ENCODE results near the gene AUNIP.

AUNIP gene, protein sequence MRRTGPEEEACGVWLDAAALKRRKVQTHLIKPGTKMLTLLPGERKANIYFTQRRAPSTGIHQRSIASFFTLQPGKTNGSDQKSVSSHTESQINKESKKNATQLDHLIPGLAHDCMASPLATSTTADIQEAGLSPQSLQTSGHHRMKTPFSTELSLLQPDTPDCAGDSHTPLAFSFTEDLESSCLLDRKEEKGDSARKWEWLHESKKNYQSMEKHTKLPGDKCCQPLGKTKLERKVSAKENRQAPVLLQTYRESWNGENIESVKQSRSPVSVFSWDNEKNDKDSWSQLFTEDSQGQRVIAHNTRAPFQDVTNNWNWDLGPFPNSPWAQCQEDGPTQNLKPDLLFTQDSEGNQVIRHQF

DNA sequence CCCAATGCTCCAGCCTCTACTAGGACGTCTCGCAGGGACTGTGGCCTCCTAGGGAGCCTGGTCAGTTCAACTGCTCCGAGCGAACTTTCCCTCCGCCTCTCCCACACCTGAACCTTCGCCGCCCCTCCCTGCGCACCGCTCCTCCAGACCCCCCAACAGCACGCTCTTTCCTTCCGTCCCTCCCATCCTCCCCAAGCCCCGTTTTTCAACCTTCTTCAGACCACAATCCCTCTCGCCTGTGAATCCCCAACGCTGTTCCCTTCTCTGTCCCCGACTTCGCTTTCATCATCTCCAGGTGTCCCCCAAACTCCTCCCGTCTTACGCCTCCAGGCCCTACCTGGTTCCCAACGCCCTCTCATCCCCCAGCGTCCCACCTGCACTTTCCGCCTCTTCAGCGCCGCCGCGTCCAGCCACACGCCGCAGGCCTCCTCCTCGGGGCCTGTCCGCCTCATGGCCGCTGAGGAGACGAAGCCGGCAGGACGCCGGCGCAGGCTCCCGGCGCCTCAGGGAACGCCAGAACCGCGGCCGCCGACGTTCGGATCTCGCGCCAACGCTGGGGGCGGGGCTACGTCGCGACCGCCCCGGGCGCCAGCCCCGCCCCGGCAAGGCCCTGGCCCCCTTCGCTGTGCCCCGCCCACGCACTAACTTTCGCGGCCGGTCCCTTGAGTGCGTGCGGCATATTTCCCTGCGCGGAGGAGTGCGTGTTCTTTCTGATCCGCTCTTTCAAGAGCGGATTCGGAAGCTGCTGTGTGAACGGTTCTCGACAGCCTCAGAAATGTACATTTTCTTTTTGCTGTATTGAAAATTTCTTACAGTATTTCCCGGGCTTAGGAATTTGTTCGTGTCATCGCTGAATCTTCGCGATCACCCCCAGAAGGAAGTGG, at the start of gene AUNIP:
TSS of gene AUNIP (minus strand) at position 552 of the 884 bp plus-strand sequence. CDS start at position 452, 100 bp downstream.
- peak; percentile 21 for DNase-seq

DNA sequence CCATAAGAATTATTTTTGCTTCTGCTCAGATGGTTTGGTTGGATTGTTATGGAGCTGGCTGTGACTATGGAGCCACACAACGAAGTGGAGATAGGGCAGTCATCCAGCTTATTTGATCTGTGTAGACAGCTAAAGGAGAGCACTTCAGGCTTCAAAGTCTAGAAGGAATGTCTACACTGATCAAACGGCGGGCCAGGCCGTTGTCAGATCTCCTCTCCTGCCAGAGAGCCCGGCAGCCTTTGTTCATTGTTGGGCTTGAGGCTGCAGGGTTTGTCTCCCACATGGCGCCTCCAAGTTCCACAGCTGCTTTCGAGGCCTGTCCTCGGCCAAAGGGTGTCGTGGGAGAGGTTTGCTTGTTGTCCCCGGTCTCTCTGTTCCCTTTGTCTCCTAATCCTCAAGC, 49.8 kb upstream of the AUNIP start:
- no peak for DNase-seq

DNA sequence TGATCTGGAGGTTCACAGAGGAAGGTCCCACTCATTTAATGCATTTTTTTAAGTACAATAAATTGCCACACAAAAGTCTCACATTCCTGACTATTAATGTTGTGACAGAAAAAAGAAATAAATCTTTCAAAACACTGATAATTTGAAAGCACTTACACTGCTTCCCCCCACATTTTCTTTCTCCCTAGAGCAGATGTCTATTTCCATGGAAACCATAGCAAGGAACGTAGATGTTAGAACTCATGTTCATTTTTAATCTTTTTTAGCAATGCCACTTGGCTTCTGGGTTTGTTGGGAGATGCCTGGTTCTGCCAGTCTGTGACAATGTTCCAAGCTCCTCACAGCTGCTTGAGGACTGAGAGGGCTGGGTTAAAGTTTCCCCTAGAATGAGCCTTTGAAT, 48.9 kb upstream of the AUNIP start:
- DNase-seq, result no peak

DNA sequence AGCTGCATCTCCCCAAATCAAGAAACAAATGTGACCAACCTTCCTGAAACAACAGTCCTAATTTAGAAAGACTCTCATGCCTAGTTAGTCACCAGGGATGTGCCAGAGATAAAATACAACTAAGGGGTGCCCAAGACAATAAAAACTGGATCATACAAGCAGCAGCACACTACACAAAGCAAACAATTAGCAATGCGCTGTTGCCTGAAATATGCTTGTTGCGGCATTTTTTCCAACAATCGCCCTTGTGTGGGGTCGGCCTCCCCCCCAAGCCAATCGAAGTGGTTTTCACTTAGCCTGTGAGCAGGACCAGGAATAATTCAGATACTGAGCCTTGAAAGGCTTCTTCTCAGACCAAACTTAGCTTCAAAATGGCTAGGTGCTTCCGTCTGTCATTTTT, 48.3 kb upstream of the AUNIP start:
- no peak for DNase-seq

DNA sequence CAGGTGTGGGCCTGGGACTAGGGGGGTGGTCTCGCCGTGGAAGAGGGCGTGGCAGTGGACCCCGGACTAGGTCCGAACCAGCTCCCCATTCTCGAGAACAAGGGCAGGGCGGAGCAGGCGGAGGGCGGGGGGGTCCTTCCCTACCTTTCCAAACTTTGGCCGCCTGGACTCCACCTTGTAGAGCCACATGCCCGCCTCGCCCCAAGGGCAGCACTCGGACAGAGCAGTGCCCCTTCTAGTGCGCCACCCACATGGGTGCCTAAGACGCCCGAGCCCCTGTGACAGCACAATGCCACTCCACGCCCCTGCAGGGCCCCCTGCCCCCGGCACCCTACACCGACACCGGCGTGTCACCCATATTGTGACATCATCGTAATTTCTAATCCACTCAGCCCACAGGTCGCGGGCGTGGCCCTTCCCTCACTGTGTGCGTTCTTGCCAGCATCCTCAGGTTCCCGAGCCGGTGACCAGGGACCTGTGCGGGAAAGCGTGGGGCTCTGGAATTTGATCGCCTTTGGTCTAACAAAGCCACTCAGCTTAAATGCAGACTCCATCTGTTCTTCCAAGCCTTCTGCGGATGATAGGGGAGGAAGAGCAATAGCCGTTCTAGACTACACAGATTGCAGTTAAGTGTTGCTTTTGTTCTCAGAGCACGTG, 47.5 kb upstream of the AUNIP start:
- peak; percentile 39 for DNase-seq

DNA sequence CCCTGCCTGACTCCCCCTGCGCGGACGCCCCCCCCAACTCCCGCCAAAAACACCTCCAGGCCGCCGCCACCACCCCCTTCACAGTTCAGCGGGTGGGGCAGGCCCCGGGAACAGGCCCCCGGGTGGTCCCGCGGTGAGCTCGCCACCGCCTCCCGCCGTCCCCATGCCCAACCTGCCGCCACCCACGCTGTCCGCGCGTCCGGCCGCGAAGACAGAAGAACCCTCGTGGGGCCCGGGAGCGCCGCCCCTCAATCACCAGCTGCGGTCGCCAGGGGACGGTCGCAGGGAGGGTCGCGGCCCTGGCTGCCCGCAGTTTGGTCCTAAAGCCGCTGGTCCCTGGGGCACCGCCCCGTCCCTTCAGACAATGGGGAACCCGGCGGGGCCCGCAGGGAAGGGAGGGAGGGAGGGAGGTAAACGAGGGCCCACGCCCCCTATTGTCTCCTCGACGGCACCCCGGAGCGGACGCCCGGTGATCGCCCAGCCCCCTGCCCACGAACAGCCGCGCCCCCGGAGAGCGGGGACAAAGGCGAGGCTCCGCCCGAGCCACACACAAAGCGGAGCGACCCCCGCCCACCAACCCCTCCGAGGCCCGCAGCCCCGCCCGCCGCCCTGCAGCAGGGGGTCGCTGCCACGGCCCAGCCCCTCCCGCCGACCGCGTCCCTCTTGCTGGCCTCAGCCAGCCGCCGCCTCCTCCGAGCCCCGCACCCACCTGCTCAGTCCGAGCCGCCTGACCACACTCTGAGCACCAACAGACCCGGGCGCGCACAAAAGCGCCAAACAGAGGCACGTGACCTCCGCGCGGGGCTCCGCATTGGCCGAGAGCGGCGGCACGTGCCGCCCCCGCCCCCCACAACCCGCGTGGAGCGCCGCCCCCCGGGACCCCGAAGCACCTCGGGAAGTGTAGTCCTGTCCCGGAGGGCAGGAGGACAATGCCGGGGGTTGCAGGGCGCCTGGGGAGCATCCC, 46.7 kb upstream of the AUNIP start, which contains the start of gene STMN1:
TSS of gene STMN1 (minus strand) at position 740 of the 964 bp plus-strand sequence. CDS start 1,743 bp downstream, outside the sequence.
- DNase-seq, result peak; percentile 60

DNA sequence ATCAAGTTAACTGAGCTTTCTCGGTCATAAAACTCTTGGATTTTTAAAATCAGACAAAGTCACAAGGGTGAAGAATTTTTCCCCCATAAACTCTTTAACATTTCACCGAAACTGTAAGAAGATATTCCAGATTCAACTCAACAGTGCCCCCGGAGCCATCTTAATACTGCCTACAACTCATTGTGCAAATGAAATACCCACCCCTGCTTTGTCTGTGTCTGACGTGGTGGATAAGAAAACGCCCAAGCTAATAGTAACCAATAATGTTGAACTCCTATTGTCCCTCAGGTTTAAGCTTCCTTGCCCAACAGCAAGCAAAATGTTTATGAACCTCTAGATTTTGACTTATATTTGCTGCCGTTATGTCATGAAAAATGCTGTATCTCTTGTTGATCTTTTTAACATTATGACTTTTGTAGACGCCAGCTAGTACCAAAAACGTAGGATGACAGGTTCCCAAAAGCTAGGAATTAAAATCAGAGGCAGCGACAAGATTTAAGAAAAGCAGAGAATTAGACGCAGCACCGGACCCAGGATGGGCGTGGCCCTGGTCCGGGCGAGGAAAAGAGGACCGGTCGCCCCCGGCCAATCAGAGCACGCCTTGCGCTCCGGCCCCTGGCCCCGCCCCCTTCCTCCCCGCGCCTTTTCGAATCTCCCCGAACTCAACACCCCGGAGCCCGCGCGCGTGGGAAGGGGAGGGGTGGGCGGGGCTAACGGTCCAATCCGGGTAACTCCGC, 45.9 kb upstream of the AUNIP start:
- DNase-seq, result peak; percentile 57

DNA sequence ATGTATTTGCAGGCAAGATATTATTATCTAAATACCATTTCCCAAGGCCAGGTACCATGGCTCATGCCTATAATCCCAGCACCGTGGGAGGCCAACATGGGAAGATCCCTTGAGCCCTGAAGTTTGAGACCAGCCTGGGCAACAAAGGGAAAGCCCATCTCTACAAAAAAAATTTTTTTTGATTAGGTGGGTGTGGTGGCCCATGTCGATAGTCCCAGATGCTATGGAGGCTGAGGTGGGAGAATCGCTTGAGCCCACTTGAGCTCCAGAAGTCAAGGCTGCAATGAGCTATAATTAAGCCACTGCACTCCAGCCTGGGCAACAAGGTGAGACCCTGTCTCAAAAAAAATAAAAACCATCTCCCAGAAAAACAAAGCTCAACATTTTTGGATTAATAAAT, 44.7 kb upstream of the AUNIP start:
- DNase-seq, result no peak

DNA sequence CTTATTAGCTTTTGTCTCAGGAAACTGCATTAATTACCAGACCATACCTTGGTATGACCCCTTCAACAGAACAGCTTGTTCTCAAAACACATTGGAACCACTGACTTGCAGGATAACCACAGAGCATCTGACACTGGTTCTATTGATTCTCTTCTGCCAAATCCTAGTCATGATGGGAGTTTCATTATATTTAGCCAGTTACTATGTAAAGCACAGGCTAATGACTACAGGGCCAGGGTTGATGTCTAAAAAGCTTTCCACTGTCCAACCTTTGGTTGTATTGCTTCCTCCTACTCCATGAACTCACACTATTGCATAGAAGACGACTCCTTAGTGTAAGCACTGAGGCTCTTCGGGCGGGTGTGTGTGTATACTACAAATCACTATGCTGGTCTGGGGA, 43.2 kb upstream of the AUNIP start:
- DNase-seq, result no peak

DNA sequence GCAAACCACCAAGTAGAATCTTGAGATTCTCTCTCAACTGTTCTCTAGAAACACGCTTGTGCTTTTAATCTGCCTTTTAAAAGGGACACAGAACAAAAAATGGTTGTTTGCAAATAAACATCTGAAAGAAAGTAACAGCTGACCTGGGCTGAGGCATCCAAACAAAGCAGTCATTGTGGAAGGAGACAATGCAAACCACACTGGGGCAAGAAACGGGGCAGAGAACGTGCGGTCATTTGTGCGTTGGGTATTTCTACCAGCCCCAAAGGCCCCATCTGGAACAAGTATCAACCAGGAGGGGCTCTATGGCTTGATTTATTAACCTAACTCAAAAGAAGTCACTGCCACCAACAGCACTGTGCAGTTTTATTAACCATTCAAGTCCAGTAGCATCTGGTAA, 41.0 kb upstream of the AUNIP start:
- no peak for DNase-seq

DNA sequence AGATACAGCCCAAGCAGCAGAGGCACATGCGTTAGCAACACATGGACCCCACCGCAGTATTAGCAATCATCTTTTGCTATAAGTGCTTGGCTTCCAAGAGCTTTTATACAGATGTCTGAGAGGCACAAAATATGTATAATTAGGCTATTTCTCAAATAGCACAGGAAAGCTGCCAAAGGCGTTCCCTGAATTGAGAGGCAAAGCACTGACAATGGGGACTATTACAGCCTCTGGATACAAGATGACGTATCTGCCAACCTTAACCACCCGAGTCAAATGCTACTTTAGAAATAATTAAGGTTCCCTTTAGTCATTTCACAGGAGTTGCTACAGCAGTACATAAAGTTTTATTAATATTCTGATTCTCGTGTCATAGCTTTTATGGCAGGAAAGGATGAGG, 40.5 kb upstream of the AUNIP start:
- DNase-seq, result no peak

DNA sequence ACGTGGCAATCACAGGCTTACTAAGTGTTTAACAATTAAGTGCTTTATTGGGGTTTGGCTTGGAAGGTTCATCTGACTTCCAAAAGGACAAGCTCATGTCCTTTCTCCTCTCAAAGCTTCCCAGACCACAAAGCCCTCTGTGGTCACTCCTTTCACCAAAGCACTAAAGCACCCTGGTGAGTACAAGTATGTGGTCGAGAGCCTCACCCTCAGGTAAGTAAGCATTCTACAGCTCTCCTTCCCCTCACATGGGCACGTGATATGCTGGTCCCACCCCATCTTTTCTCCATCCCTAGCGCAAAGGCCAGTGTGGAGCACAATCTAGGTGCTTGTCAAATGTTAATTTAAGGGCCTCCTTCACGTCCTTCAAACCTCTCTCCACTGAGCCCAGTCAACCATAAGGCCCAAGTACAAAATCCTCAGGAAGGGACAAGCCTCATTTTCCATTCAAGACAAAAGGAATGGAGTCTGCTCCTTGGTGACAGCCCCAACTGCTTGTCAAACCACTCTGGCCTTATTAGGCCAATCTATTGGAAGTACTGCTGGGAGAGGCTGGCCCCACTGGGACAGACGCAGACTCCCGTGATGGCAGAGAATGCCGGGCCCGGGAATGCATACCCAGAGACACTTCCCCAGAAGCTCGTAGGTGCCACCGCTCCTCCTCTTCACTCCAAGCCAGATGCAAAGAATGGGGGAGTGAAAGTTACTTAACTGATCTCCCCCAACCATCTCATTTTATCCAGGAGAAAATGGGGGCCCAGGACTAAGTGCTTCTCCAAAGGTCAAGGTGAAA, 39.2 kb upstream of the AUNIP start:
- no peak for DNase-seq

DNA sequence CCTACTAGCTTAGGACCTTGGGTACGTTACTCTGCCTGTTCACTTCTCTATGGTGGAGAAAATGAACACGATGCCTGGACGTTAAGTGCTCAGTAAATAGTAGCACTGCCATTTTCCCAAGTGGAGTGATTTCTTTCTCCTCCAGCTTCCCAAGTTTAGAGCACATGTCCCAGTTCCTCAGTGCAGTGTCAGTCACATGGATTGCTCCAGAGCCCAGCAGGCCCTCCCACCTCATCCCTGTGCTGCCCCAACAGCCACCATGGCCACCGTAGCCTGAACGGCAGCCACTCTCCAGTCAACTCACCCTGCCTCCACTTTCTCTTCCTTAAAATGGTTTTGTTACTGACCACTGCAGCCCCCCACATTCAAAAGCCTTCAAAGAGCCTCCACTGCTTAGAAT, 38.5 kb upstream of the AUNIP start:
- no peak for DNase-seq

DNA sequence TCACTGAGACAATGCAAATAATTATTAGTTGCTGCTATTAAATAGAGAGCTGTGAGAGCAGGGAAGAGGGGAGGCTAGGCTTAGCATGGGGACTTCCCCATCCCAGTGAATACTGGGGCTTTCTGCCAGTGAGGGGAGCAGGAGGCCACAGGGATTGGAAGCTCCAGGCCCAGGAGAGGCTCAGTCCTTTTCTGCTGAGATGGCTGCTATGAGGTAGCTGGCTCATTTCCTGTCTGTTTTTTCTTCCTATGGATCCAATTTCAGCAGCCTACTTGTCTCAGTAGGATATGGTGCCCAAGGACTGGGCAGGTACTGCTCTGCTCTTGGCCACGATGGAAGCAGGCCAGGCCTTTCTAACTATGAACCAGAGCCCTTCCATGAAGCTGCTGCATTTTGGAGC, 37.0 kb upstream of the AUNIP start:
- no peak for DNase-seq

DNA sequence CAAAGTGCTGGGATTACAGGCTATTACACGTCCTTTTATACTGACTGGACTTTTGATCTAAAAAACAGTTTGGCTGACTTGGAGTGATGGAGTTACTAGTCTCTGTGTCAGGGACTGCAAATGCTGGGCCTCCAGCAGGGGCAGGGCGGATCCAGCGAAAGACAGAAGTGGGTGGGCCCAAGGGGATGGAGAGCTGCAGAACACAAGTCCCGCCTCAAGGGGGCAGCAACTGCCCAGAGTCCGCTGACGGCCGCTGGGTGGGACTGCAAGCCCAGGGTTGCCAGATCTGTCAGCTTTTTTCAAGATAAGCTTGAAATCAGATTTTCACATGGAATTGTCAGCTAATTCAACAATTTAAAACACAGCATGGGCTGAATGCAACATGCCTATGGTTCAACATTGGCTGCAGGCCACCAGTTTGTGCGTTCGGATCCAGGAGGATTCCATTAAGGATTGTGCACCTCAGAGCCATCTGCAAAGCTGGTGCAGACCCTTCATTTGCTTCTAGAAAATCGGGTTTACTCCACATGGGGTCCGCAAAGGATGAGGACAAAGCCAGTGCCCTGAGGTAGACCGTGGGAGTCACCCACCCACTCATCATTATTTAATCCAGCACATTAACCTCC, 36.2 kb upstream of the AUNIP start:
- peak; percentile 18 for DNase-seq

DNA sequence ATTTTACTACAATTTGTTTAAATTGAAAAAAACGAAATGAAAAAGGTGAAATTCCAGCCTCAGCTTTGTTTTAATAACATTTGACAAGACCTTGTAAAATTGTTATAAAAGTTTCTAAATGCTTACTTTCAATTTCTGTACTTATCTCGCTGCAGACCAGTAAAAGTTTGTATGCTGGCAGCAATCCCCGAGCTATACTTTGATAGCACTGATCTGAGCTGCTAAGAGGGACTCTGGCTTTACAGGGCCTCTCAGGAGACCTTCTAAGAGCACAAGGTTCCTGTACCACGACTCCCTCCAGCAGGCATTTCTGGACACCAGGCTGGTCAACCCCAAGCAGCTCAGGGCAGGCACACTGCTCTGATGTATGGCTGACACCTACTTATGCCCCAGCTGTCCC, 33.9 kb upstream of the AUNIP start:
- no peak for DNase-seq

DNA sequence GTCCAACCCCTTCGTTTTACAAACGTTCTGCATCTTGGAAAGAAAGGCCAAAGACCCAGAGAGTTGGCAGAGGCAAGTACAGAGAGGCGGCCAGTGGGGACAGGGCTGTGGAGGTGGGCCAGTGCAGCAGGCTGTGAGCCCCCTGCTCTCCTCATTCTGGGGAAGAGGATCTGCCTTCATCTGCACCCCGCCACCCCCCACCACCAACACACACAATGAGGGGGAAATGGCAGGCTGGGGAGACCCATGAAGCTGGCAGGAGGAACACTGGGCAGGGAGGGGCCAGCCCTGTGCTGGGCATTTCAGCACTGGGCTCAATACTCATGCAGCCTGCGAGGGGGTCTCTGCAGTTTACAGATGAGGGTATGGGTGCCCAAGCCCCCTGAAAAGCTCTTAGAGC, 32.3 kb upstream of the AUNIP start:
- DNase-seq, result no peak

DNA sequence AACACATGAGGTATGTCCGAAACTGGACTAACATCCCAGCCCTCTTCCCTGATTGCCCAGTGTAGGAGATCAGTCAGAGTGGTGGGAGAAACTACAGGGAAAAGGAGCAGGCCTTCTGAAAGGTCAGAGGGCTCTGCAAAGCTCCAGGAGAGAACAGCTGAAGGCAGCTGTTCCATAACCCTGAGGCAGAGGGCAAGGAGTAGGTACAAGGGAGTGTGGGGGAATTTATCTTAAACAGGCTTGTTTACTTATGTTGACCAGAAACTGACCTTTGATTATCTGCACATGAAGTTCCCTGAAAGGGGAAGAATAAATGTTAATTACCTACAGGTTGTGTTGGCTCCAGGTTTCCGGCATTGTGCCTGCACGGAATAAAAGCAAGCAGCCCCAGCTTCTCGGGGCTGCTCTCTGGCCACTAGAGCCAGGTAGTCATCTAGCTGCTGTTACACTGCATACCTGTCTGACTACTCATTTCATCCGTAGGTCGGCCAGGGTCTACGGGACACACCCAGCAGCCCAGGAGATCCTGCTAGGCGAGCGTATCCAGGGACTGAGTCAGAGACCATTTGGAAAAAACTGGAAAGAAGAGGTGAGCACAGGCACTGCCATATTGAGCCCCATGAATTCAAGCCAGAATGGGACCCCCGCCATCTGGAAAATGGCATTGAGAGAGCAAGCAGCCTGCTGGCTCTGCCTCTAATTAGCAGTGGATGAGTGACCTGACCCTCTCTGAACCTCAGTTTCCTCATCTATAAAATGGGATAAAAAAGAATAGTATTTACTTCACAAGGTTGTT, 31.2 kb upstream of the AUNIP start:
- DNase-seq, result no peak

DNA sequence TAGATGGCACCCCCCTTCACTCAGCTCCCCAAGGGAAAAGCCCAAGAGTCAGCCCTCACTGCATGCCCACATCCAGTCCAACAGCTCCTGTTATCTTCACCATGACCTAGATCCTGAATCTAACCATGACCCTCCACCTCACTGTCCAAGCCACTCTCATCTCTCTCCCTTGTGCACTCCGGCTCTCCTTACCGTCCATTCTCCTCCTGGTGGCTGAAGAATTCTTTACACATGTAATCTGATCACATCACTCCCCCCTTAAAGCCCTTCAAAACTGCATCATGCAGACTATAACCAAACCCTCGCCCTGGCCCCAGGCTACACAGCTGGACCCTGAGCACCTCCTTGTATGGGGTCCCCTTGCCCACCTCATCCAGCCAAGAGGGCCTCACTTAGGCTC, 30.2 kb upstream of the AUNIP start:
- DNase-seq, result no peak

Data from NCI-H2081 treated with DMSO at 0.1 percent for 48 hours (cell line).